Measurements from ENCODE around the gene CBX3.
"Not testable (repeated sequence)": the region's sequence is repeated elsewhere in the genome, so short reads cannot be mapped to it uniquely, and the experiment has no call there.

The CBX3 gene

DNA sequence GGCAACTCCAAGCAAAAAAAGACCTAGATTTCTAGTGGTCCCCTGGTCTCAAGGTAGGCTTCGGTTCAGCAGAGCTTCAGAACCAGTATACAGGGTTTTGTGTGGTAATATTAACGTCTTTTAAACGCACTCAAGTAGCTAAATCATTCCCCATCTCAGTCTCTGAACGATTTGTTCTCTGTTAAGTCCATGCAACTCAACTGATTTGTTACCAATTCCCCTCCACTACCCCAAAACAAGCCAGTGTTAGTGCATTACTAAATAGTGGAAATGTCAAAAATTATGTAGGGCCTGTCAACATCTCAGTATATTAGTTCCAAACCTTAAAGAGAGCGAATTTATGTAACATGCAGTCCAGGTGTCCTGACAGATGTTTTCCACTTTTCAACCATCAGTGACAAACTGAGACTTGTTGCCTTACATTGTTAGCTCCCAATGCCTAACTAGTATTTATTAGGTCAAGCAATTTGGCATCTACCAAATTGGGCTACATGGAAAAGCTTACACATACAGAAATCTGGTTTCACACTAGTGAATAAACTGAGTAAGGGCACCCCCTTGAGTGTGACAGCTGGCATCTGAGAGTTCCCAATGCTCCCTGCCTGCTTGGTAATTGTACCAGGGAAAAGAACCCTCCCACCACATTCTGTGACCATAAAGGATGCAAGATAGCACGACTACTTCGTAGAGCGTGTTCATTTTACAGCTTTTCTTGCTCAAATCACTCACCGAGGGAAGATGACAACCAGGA is 13.2 kb upstream of the CBX3 start:
- DNase-seq (ENCODE audit: low read depth in 2 of 2): no peak

DNA sequence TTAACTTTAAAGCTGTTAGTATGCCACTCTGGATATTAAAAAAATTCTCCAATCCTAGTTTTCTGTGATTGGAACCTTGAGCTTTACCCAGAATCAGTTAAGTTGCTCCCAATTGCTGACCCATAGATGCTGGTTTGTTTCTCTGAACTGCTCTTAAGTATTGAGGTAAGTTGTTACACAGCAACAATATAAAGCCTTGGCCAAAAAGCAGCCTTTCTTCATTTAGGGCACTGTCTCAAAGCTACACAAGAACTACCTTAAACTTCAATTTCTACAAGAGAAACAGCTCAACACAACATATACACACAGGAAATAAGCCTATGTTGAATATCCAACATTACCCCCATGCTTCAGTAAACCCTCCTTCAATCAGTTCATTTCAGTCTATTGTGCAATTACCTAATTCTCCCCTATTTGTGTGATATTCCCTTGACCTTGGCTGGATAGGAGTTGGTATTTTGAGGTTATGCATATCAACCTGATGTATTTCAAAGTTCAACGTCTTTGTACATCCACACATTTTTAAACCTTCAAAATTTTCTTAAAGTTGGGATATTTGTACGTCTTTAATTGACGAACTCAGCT is 12.5 kb upstream of the CBX3 start:
- no peak for DNase-seq (ENCODE audit: low read depth in 2 of 2)

DNA sequence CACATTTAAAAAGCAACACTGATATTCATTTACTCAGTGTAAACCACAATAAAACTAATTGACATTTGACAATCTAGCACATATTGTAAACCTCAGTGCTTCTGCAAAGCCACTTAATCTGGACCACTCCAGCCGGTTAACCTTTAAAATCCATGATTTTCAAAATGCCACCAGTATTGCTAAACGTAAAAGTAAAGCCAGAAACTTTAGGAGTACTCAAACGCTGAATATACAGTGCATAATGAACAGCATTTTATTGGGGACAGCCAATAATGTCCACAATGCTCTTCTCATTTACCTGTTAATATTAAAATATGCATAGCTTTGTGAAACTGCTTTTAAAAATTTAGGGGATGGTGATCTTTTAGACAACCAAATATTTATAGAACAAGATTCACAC is 11.8 kb upstream of the CBX3 start:
- no peak for DNase-seq (ENCODE audit: low read depth in 2 of 2)

DNA sequence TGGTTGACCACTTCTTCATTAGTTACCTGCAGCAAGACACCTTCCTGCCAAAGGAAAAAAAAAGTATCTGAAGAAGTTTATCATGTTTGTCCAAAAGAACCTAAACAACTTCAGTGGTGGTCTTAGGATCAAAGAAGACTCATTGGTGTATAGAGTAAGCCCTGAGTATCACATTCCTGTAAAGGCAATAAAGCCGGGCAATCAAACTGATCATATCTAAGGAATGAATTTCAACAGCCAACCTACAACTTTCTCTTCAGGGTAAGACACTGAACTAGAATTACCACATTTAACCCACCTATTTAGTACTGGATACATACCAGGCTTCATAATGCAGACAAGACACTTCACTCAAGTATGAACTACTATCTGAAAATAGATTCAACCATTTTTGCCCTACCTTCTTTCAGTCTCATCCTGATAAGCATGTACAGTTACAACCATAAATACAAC is 11.1 kb upstream of the CBX3 start:
- no peak for DNase-seq (ENCODE audit: low read depth in 2 of 2)

DNA sequence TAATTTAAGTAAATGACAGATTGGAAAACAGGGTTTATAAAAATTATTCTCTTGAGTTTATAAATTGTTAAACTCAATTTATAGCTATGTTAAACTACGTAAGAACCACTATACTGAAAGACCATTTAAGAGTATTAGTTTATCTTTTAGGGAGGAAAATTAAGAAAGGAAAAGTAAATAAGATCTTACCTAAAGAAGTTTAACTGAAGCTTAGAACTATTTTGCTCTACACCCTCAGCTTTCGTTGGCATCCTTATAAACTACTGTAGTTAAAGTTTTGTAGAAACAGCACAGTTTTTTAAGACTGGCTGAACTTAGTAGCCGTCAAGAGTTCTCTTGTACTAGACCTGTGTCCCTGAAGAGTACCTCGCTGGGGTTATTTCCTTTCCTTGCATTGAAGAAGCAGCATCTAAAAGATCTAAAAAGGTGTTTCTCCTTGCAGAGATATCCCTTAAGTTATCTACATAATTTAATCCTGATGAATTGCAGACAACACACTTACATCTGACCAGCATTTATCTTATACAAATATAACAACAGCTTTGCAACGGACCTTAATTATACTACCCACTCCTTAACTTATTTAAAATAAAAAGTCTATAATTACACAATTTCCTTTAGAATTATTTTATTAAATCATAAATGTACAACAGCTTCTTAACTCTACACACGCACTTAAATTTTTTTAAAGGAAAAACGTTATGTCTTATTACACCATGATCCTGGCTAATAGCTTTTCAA is 10.1 kb upstream of the CBX3 start:
- DNase-seq (ENCODE audit: low read depth in 2 of 2): no peak

DNA sequence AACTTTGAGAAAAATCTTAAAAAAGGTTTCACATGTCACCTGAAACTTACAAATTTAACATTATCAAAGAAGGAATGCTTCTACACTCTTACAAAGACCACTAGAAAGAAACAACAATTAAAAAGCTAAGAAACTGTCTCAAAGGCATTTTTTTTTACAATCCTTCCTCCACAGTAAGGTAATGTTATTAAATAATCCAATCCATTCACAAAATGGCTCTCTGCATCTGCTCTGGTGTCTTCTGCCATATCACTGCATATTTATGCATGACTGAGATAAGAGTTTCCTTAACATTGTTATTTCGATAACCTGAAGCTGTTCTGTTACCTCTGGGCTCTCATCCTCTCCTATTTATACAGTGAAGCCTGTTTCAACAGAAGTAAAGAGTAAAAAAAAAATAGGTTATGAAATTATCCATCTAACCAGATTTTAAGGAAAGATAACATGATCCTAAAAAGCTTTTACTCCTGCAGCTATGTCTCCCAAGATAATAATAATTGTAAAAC is 9.5 kb upstream of the CBX3 start:
- DNase-seq (ENCODE audit: low read depth in 2 of 2): no peak

DNA sequence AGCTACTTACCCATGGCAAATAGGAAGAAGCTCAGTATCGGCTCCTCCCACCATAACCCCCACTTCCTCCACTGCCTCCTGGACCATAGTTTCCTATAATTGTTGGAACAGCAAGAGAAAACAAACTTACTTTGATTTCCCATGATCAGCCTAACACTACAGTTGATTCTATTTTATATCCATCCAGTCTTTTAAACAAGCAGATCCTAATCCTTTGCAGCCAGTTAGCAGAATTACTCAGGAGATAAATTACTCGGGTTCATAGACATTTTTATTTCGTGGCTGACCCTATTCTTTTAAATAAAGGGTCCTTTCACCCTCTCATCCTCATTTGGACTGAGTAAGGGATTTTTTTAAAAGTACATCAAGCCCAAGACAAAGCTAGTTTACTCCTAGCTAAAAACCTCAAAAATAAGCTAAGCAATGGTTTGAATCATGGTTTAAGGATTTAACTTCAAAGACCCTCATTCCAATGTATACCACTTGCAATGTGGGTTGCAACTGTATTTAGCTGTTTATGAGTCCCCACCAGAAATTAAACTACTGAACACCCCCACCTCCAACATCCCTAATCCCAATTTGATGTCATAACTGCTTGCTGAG is 9.0 kb upstream of the CBX3 start:
- DNase-seq (ENCODE audit: low read depth in 2 of 2): no peak

DNA sequence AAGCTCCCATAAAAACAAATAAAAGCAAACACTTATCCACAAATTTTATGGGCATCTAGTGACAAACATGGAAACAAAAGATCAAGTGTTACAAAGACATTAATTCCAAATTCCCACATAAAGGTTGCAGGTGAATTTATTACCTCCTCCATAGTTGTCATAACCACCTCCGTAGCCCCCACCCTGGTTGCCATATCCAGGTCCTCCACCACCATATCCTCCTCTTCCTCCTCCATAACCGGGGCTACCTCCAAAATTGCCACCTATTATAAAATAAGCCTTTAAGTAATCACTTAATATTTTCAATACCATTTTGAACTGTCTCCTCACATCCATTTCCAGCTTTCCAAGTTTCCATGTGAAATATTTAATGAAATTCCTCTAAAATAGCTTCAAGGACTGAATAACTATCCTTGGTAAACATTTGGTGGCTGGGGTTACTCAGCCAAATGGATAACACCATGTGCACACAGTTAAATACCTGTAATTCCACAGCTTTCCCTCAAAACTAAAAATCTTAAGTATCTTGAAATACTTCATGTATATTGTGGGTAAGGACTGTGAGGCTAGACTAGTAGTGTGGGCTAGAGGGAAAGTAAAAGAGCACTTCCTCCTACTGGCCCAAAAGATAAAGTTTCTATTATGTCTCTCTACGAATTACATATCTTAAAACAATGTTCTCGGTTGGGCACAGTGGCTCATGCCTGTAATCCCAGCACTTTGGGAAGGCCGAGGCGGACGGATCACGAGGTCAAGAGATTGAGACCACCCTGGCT is 7.9 kb upstream of the CBX3 start:
- DNase-seq (ENCODE audit: low read depth in 2 of 2): no peak

DNA sequence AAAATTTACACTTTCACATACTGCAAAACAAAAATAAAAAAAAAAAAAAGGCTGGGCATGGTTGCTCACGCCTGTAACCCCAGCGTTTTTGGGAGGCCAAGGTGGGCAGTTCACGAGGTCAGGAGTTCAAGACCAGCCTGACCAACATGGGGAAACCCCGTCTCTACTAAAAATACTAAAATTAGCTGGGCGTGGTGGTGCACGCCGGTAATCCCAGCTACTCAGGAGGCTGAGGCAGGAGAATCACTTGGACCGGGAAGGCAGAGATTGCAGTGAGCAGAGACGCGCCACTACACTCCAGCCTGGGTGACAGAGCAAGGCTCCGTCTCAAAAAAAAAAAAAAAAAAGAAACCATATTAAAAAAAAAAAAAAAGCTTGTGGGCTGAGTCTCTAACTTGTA is 6.8 kb upstream of the CBX3 start:
- DNase-seq (ENCODE audit: low read depth in 2 of 2): not testable (repeated sequence)

DNA sequence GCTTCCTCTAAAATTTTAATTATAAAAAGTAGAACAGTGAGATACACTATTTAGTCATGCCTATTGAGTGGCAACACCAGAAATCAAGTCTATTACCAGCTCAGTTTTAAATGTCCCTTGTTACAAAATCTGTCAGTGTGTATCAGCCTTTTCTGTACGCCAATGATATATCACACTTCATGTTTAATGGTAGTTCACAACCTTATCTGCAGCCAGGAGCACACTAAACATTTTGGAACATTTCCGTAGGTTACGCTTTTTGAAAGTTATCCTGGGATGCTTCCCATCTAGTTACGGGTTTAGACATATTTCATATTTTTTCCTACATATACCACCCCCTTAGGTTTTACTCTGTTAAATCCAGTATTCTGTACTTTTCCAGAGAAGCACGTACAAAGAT is 6.4 kb upstream of the CBX3 start:
- DNase-seq (ENCODE audit: low read depth in 2 of 2): no peak

DNA sequence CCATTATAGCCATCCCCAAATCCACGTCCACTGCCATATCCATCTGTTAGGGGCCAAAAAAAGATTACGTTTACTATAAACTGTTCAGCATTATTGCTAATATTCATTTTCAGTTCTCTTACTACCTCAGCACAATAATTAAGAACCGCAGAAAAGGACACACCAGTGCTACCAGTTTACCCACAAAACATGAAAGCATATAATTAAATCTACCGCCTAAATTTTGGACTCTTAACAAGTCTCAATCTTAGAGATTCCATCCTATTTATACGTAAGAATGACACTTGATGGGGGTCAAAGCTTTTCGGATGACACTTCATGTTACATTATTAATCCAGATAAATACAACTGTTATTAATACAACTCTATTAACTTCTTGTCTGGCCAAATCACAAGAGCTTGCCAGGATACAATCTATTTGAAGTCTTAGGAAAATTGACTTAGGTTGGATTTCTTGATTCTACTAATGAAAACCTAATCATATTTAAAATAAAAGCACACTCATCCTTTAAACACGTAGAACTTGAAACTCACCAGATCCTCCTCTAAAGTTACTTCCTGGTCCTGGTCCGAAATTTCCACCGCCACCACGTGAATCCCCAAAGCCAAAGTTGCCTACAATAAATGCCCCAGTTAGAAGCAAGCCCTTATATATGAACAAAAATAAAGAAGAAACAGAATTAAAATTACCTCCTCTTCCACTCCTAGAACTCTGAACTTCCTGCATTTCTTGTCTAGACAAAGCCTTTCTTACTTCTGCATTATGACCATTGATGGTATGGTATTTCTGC is 5.5 kb upstream of the CBX3 start:
- no peak for DNase-seq (ENCODE audit: low read depth in 2 of 2)

DNA sequence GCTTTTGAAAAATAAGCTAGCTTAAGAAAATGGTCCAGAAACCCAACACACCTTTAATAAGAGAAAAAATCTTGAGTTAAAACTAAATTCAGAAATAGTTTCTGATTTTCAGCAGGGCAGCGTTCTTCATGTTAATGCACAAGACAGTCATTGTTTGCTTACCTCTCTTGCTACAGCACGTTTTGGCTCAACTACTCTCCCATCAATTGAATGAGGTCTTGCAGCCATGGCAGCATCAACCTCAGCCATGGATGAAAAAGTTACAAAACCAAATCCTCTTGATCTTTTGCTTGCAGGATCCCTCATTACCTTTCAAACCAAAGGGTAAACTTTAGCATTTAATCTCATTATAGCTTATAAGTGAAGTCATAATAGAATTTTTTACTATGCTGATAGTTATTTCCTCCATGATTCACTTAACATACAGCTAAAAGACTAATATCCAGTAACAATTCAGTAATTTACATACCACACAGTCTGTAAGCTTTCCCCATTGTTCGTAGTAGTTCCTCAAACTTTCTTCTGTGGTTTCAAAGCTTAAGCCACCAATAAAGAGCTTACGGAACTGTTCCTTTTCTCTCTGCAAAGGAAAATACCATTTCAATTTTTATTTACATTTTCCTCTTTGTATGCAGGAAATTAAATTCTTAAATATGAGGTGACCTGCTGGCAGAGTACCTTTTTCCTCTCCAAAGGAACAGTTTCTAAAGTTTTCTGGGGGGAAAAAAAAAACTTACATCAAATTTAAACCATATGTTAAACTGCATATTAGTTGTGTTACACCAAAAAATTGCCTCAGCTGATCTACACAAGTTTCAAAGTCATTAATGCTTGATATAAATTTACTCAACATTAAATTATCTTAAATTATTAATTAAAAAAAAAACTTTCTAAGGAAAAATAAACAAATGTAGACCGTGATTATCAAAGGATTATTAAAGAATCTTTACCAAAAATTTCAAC is 4.1 kb upstream of the CBX3 start:
- no peak for DNase-seq (ENCODE audit: low read depth in 2 of 2)

DNA sequence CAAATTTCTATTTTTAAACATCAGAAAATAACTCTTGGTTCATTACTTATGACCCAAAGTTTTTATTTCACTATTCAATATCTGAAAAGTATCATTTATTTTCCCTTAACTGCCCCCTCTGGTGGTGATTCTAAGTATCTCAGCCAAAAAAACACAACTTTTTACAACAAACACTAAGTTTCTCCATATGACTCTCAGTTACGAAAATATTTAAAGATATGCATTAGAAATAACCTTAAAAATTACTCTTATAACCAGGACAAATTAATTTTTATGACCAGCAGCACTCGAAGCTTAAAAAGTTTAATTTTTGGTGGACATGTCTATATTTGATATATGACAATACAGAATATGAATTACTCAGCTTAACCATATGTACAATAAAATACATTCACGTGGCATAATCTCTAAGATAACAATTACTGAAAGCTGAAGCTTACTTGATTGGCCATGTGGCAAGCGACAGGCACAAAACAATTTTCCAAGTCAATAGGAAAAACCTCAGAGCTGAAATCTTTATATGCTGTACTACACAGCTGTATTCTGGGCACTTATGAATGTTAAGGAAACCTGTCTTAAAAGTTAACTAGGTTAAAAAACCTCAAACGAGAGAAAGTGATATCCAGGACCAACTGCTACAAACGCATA is 3.3 kb upstream of the CBX3 start:
- no peak for DNase-seq (ENCODE audit: low read depth in 2 of 2)

DNA sequence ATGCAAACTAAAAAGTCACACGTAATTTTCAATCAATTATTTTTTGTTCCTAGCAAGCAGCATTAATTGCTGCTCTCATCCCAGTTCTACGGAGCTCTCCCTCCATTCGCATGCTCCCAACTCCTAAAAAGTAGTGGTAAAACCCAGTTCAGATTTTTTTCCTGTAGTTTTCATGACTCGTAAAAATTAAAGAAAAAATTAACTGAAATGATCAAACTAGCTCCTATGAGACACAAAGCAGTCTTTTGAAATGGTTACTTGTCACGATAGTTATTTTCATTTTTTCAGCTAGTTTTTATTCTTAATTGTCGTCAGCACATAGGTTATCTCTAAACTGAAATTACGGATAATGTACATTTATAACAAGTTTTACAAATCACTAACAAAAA is 2.8 kb upstream of the CBX3 start:
- DNase-seq (ENCODE audit: low read depth in 2 of 2): no peak

DNA sequence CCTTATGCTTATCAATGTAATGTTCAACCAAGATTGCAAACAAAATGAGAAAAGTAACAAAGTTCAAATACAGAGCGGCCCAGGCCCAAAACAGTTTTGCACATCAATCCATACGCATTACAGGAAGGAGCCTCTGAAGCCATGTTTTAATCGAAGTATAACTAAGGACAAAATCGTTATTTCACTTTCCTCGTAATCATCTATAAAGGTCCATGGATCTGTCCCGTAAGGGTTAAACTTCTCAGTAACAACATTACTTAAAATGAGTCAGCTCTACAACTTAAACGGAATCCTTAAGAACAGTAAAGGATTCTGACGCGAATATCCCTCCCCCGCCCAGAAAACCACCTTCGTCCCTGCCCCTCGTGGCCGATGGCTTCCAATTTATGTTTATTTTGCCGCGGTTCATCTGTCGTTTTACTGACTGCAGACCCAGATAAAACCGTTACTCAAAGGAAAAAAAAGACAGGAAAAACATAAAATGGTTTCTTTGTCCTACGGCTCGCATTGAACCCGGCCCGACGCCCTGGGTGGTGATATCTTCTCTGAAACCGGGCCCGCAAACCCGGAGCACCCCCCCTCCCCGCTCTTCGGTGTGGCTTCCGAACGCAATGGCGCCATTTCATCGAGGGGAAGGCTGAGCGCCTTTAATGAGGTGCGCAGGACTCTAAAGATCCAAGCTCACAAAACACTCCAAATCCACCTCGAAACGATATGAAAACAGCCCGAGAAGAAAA is 2.1 kb upstream of the CBX3 start:
- DNase-seq (ENCODE audit: low read depth in 2 of 2): no peak

DNA sequence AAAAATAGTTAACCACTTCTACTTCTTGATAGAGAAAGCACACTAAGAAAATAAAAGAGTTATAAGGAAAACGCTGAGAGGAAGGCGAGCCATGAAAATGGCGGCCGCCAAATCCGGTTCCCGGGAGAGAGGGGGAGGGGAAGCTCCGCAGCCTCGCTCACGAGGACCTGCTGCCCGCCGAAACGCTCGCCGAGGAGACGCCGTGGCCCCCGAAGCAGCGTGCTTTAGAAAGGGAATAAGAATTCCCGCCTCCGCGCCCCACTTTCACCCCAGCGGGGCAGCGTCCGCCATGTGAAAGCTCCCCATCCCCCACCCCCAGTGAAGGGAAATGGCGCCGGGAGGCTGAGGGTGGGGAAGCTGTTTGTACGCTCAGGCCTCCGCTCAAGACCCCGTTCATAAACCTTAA is 1.5 kb upstream of the CBX3 start:
- no peak for DNase-seq (ENCODE audit: low read depth in 2 of 2)

DNA sequence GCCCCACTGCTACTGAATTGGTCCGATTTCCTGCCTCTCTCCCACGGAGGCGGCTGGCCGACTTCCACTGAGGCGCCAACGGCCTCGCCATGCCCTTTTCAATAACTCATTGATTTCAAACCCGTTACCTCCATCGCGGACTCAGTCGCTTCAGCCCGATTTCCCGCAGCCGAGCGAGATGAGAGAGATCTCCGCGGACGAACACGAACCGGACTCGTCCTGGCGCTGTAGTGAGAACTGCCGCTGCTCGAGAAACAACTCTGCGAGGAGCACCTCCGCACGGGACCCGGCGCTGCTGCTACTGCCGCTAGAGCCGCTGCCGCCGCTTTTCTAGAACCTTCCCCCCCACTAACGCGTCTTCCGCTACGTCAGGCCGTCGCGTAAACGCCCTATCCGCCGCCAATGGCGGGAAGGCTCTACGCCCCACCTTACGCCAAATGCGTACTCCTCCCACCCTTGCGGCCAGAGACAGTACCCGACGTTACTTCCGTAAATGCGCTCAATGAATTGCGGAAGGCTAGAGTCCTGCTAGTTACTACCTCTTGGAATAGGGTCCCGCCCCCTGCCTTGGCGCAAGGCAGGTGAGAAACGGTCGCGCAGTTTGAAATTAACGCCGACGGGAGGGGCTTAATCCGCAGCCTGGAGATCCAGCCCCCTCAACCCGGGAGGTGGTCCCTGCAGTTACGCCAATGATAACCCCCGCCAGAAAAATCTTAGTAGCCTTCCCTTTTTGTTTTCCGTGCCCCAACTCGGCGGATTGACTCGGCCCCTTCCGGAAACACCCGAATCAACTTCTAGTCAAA is 900 bp upstream of the CBX3 start, which contains the start of gene HNRNPA2B1:
TSS of gene HNRNPA2B1 (minus strand) at position 303 of the 803 bp plus-strand sequence. CDS start at position 134, 169 bp downstream.
- peak; percentile 97 for DNase-seq (ENCODE audit: low read depth in 2 of 2)

All from fibroblast of skin of left biceps (primary cell).